GM12865 (cell line): ENCODE results near the gene ANKFN1.

Experiments used
- DNase-seq: peaks from one replicate; pipeline ENCODE4 v3.0.0; 2010; ENCODE audit warnings: low read depth
- H3K4me3 ChIP-seq: 2 replicates; pipeline ENCODE4 v1.5.1; 2011; ENCODE audit warnings: mild to moderate bottlenecking, low read depth, low read length, control low read depth
- TF ChIP-seq, protein P1 (sequence below): IDR thresholded peaks from 2 replicates; pipeline ENCODE4 v1.5.1; 2011; ENCODE audit warnings: low read length, control low read depth, low read depth, inconsistent platforms; ENCODE audit not compliant: insufficient read depth; ENCODE audit errors: missing control alignments

The ANKFN1 gene

DNA sequence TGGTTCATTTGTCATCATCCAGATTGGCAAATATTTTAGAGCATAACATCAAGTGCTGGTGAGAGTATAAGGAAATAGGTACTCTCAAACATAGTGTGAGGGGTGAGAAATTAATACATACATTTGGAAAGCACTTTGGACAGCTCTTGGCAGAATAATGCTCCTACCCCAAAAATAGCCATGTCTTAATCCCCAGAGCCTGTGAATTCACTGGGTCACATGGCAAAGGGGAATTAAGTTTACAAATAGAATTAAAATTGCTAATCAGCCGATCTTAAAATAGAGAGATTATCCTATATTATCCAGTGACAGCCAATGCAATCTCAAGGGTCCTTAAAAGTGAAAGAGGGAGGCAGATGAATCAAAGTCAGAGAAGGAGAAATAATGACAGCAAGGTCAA is 38.8 kb upstream of the ANKFN1 start:
- TF ChIP-seq, protein P1, sequence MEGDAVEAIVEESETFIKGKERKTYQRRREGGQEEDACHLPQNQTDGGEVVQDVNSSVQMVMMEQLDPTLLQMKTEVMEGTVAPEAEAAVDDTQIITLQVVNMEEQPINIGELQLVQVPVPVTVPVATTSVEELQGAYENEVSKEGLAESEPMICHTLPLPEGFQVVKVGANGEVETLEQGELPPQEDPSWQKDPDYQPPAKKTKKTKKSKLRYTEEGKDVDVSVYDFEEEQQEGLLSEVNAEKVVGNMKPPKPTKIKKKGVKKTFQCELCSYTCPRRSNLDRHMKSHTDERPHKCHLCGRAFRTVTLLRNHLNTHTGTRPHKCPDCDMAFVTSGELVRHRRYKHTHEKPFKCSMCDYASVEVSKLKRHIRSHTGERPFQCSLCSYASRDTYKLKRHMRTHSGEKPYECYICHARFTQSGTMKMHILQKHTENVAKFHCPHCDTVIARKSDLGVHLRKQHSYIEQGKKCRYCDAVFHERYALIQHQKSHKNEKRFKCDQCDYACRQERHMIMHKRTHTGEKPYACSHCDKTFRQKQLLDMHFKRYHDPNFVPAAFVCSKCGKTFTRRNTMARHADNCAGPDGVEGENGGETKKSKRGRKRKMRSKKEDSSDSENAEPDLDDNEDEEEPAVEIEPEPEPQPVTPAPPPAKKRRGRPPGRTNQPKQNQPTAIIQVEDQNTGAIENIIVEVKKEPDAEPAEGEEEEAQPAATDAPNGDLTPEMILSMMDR = no peak
- no peak overlapping the region for H3K4me3 ChIP-seq
- no peak for DNase-seq

- TF ChIP-seq, protein P1 = no peak
- H3K4me3 ChIP-seq = no peak overlapping the region
- DNase-seq = no peak
Observed at GRCh38 chr17:56119191-56119590, 34.1 kb upstream of the ANKFN1 start.

GRCh38 chr17:56119936-56120335 is 33.3 kb upstream of the ANKFN1 start:
- no peak for DNase-seq
- H3K4me3 ChIP-seq = no peak overlapping the region
- TF ChIP-seq, protein P1 = no peak

- no peak overlapping the region for H3K4me3 ChIP-seq
- TF ChIP-seq, protein P1 = no peak
- DNase-seq = no peak
Observed at GRCh38 chr17:56121191-56122051, 31.9 kb upstream of the ANKFN1 start.

DNA sequence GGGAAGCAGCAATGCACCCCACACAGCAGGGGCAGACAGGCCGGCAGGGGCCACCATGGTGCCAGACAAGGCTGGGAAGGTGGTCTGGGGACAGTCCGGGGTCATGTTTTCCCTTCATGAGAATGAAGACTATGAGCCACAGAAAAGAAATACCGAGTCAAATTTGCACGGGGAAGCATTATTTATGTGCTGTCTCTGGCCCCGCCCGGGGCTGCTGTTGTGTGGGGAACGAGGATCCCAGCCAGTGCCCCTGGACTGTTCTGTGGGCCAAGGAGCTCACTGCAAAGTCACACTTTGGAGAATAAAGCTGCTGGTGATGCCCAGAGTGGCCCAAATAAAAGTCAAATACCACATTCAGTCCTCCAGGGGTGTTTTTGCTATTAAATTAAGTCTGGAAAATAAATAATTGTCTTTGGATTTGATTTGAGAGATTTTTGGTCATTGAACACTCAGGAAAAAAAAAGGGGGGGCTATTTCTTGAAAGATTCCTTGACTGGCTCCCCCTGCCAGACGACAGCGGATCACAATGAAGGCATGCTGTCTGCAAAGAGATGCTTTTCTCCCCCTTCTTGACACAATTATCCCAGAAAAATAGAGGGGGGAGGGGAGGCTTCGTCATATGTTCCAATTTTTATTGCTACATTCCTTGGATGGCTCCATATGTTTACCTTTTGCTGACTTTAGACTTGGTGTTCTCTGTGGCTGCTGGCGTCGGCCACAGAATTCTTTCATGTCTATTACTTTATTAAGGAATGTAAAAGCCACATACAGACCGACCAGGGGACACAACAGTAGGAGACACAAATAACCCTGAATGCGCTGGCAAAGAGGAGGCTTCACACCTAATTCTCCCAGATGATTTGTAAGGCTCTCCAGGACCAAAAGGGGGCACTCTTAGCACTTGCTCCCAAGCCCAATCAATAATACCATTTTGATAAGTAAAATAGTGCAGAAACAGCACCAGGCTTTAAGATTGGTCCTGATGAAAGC is 27.1 kb upstream of the ANKFN1 start:
- DNase-seq = peak; percentile 35
- no peak overlapping the region for H3K4me3 ChIP-seq
- TF ChIP-seq, protein P1 = peak; percentile 39

DNA sequence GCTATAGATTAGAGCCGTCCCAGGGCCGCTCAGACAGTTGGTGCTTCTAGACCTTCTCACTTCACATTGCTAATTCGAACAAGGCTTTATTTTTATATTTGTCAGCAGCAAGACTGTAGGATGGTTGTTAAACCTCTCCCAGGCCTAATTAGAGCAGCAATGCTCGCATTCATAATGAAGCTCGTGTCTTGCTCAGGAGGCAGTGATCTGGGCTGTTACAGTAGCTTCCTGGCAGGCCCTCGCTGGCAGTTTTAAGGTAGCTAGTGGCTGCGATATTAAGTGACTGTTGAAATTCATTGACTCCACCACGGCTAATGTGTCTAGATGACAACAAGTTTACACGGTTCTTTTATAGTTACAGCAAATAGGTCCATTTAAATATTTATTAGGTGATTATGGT is 23.2 kb upstream of the ANKFN1 start:
- H3K4me3 ChIP-seq = no peak overlapping the region
- no peak for DNase-seq
- TF ChIP-seq, protein P1 = no peak
